T1000 (cell line): ENCODE results near the gene CD79A.
"Not testable (repeated sequence)": the region's sequence is repeated elsewhere in the genome, so short reads cannot be mapped to it uniquely, and the experiment has no call there.

ENCODE experiments used
- DNase-seq: peaks from one replicate; lab custom pipeline; 2025; ENCODE audit warnings: mixed read lengths; lab: John Stamatoyannopoulos, UW

The CD79A gene

DNA sequence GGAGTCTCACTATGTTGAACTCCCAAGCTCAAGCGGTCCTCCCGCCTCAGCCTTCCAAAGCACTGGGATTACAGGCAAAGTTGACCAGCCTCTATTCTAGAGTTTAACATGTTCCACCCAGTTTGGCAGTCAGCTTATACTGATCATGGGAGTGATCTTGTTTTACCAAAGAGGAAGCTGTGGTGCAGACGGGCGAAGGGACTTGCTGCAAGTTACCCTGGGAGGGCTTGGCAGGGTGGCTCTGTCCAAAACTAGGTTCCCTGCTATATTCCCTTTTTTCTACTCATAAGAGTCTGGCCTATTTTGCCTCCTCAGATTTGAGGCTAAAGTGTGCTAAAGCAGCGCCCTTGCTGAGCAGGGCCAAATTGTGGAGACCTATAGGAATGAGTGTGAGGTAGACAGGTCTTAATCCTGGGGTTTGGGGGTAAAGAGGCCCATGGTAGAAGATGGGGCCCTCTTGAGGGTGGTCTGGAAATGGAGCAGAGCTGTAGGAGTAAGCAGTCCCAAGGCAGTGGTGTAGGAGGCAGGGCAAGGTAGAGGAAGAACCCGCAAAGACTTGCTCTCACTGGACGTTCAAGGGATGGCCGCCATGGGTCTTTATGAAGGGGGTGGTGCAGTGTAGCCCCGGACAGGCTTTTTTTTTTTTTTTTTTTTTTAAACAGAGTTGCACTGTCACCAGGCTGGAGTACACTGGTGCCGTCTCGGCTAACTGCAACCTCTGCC lies 13.7 kb upstream of the CD79A start:
- DNase-seq, result no peak

- DNase-seq, result no peak
Observed at GRCh38 chr19:41864374-41864773, 12.7 kb upstream of the CD79A start.

DNA sequence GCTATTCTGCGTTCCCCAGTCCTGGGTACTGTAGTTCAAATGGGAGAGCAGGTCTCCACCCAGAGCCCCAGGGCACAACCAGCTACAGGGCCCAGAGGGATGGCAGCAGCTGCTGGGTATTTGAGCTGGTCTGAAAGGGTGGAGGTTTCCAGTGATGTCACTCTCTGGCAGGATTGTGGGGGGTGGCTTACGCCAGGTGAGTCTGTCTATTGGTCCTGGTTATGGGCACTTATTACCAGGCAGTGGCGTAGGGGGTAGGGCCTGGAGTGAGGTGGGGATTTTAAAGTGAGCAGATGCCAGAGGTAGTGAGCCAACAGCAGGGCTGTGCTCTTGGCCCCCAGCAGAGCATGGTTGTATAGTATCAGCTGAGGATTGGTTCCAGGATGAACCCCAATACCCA lies 10.8 kb upstream of the CD79A start:
- DNase-seq, result no peak

DNA sequence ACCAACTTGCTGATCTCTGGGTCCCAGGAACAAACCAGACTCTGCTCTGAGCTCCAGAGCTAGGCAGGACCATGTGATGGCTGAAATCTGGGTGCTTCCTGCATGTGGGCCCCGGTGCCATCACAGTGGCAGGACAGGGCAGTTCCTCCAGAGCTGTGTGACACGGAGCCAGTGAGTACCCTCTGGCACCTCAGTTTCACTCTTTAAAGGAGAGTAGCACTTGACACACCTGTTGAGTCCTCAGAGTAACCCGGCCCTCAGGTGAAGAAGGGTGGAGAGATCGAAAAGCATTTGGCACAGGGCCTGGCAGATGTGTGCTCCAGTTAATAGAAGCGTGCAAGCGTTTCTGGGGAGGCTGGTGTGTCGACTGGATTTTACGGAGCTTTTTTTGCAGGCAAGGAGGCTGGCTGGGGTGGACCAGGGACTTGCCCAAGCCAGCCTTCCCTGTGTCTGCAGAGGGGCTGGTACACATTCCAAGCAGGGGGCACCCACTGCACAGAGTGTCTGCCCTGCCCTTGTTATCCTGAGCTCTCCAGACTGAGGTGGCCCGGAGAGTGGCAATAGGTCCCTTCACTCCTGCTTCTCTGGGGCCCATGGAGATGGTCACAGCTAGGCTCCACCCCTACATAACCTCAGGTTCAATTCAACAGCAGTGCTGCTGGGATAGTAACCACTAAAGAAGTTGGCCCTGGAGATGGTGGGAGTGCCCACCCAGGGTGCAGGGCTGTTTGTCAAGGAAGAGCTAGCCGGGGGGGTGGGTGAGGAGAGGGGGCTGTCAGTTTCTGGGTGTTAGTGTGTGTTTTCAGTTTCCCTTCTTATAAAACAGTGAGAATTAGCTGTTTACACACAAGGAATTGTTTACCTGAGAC lies 8.7 kb upstream of the CD79A start:
- DNase-seq, result no peak

GRCh38 chr19:41868989-41869300 lies 8.1 kb upstream of the CD79A start:
- DNase-seq, result no peak

DNA sequence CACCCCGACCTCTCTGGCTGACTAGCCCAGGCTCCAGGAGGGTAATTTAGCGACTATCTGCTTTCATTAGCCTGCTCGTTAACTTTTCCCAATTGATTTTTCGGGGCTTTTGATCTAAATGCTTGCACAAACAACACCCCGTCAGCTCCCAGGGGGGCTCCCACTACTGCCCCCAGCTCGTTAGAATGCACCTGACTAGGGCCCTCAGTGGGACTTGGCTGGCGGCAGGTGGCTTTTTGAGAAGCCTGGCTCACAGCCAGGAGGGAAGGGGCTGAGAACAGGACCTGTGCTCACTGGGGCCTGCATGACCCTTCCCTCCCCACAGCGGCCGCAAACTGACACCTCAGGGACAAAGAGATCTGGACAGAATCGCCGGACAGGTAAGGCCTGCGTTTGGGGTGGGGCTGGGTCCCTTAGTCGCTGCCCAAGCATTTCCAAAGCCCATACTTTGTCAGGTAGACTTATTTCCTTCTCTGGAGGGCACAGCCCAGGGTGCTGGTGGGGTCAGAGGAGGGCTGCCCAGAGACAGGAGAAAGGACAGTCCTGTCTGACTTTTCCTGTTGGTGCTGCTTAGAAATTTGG lies 7.6 kb upstream of the CD79A start:
- no peak for DNase-seq

- no peak for DNase-seq
Observed at GRCh38 chr19:41870401-41870873, 6.6 kb upstream of the CD79A start.

DNA sequence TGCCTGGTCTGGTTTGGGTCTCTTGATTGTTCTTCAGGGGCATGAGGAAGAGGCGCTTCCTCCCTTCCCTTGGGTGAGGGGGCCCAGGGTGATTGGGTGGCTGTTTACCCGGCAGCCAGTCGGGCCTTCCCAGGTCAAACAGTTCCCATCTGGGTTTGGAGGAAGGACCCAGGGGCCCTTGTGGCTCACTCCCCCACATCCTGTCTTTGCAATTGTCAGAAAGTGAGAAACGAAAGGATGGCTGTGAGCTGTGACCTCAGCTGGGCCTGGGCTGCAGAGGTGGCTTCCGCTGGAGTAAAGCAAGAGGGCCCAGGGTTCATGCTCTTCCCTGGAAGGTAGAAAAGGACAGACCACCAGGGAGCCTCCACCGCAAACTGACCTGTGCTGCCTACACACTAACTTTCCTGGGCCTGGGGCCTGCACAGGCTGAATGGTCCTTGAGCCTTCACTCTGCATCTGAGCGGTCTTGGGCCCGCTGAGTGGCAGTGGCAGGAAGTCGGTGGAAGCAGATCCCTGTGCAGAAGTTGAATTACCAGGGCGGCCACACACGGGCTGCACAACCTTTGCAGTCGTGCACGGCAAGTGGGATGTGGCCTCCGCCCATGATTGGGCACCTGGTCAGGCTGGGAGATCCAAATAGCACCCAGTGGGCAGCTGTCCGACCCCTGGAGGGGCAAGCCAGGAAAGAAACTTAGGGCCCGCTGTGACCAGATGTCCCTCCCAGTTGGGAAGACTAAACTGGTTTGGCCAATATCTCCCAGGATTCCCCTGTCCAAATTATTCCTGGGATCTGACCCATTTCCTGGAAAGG lies 5.3 kb upstream of the CD79A start:
- DNase-seq, result no peak

DNA sequence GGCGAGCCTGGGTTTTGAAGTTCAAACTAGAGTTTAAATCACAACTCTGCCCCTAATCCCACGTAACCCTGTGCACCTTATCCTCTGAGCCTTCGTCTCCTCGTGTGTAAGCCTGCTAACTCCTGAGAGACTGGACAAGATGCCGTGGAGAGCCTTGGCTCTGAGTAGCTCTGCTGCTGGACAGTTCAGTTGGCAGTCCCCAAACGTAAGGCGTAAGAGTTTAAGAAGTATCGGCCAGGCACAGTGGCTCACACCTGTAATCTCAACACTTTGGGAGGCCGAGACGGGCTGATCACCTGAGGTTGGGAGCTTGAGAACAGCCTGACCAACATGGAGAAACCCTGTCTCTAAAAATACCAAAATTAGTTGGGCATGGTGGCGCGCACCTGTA lies 4.7 kb upstream of the CD79A start:
- no peak for DNase-seq

GRCh38 chr19:41872775-41873647 lies 4.1 kb upstream of the CD79A start:
- peak; percentile 20 for DNase-seq

DNA sequence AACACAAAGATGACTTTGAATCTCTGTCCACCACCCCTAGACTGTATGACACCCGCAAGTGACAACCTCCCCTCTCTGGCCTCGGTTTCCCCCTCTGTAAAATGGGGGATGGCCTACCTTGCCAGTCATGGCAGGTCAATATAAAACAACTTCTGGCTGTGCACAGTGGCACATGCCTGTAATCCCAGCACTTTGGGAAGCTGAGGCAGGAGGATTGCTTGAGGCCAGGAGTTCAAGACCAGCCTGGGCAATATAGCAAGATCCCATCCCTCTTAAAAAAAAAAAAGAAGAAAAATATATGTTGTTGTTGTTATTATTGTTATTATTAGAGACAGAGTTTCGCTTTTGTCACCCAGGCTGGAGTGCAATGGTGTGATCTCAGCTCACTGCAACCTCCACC lies 1.1 kb upstream of the CD79A start:
- DNase-seq, result not testable (repeated sequence)

- no peak for DNase-seq
Observed at GRCh38 chr19:41877916-41878905, 1.1 kb downstream of the CD79A start.

DNA sequence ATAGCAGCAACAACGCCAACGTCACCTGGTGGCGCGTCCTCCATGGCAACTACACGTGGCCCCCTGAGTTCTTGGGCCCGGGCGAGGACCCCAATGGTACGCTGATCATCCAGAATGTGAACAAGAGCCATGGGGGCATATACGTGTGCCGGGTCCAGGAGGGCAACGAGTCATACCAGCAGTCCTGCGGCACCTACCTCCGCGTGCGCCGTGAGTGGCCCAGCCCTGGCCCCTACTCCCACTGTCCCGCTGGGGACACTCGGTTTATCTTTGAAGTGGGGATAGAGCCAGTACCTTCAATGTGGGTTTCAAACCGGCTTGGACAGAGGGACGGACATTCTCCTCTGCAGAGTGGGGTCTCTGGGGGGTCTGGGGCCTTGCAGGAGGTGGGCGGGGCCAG lies 2.0 kb downstream of the CD79A start:
- DNase-seq, result no peak

DNA sequence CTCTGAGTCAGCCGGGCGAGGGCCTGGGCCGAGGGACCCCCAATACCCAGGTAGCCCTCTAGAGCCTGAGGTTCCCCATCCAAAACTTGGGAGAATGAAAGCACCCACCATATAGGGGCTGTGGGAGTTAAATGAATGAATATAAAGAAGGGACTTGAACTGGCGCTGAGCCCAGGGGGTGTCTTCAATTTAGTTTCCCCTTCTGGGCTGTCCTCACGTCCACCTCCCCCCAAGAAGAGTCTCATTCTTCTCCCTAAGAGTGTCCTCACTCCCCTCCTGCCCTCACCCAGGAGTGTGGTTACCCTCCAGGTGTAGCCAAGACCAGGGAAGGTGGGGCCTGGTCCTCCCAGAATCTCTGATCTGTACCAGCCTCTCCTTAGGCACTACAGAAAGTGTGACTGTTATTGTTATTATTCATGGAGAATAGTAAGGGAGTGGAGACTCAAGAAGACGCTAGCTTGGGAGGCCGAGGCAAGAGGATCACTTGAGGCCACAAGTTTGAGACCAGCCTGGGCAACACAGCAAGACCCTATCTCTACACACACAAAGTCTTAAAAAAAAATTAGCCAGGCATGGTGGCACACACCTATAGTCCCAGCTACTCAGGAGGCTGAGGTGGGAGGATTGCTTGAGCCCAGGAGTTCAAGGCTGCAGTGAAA lies 2.7 kb downstream of the CD79A start:
- no peak for DNase-seq

DNA sequence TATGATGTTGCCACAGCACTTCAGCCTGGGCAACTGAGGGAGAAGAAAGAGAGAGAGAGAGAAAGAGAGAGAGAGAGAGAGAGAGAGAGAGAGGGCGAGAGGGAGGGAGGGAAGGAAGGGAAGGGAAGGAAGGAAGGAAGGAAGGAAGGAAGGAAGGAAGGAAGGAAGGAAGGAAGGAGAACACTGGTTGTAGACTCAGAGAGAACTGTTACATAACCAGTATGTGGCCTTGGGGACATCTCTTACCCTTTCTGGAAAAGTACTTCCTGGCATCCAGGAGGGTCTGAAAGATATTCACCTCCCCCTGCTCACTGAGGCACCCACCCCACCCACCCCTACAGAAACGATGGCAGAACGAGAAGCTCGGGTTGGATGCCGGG lies 3.2 kb downstream of the CD79A start:
- no peak for DNase-seq

DNA sequence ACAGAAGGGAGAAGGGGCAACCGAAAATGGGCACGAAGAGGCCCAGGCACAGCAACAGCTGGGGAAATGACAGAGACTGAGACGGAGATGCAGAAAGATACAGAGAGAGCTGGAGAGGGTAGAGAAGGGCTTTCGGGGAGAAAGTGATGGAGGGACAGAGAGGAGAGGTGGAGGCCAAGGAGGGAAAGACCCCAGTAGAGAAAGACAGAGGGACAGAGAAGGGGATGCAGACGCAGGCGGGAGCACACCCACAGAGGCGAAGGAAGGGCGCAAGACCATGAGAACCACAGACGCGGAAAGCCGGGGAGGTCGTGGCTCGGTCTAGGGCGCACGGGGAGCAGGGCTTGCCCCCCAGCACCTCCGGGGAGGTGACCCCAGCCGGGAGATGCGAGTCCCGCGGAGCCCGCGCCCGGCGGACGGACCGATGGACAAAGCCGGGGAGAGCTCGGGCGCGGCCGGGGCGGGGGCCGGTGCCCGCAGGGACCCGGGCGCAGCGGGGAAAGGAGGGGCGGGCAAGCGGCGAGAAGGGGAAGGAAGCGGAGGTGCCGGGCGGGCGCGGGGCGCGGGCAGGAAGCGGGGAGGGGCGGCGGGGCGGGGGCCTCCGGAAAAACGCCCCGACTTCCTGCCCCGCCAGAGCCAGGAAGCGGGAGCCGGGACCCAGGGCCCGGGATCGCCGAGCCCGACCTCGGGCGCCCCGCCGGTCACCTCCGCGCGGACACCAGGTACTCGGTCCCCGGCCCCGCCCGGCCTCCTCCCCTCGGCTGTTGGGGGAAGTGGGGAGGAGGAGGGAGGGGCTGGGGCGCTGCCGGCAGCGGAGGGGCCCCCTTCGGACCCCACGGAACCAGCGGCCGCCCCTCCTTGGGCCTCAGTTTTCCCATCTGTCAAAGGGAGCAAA lies 5.7 kb downstream of the CD79A start, which contains the start of gene ARHGEF1:
Gene ARHGEF1, plus strand, starts transcription at position 617 of the 895 bp plus-strand sequence. CDS start 4,899 bp downstream, outside the sequence.
- no peak for DNase-seq

DNA sequence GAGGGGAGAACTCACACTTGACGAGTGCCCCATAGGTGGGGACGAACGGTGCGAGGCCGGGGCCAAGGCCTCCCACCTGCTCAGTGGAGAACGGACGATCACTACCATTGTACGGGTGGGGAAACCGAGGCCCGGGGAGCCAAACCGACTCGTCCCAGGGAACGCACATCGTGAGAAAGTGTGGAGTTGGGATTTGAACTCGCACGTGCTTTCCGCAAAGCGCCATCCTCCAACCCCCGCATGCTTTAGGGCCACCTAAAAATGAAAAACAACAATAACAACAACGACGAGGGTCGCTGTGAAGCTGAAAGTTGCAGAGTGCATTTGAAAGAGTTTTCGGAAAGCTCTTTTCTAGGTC lies 6.4 kb downstream of the CD79A start:
- DNase-seq, result no peak
